Parathyroid adenoma (tissue), 2 donors: Measurements from ENCODE around the gene EIF3K.

Experiments
- H2AFZ ChIP-seq: fragments of 300-600 bp; sonication (generic); one replicate; pipeline ENCODE4 v1.7.0; 2017; ENCODE audit warnings: antibody characterized with exemption, mild to moderate bottlenecking
- H3K27ac ChIP-seq: fragments of 300-600 bp; sonication (generic); one replicate; pipeline ENCODE4 v1.7.0; 2017
- H3K27me3 ChIP-seq: fragments of 300-600 bp; sonication (generic); one replicate; pipeline ENCODE4 v1.7.0; 2017; ENCODE audit warnings: low read length; ENCODE audit not compliant: control insufficient read depth, insufficient read depth
- H3K36me3 ChIP-seq: fragments of 300-600 bp; sonication (generic); one replicate; pipeline ENCODE4 v1.7.0; 2017; ENCODE audit warnings: low read length; ENCODE audit not compliant: control insufficient read depth, insufficient read depth
- H3K4me1 ChIP-seq: fragments of 300-600 bp; sonication (generic); one replicate; pipeline ENCODE4 v1.7.0; 2017; ENCODE audit warnings: control low read depth
- H3K4me2 ChIP-seq: fragments of 300-600 bp; sonication (generic); one replicate; pipeline ENCODE4 v1.7.0; 2017; ENCODE audit warnings: low read length
- H3K4me3 ChIP-seq: fragments of 300-600 bp; sonication (generic); one replicate; pipeline ENCODE4 v1.7.0; 2017; ENCODE audit warnings: low read depth, low read length
- H3K79me2 ChIP-seq: fragments of 300-600 bp; sonication (generic); one replicate; pipeline ENCODE4 v1.7.0; 2017; ENCODE audit warnings: control low read depth
- H3K9ac ChIP-seq: fragments of 300-600 bp; sonication (generic); one replicate; pipeline ENCODE4 v1.7.0; 2017; ENCODE audit warnings: mild to moderate bottlenecking
- H3K9me3 ChIP-seq: fragments of 300-600 bp; sonication (generic); one replicate; pipeline ENCODE4 v1.7.0; 2017; ENCODE audit warnings: low read length; ENCODE audit not compliant: control insufficient read depth
- TF ChIP-seq, protein P1 (sequence below): fragments of 300-600 bp; sonication (generic); IDR thresholded peaks from one replicate; pipeline ENCODE4 v1.7.0; 2017; ENCODE audit warnings: antibody characterized with exemption, mild to moderate bottlenecking
- donor health status: primary hyperparathyroidism.

EIF3K gene

DNA sequence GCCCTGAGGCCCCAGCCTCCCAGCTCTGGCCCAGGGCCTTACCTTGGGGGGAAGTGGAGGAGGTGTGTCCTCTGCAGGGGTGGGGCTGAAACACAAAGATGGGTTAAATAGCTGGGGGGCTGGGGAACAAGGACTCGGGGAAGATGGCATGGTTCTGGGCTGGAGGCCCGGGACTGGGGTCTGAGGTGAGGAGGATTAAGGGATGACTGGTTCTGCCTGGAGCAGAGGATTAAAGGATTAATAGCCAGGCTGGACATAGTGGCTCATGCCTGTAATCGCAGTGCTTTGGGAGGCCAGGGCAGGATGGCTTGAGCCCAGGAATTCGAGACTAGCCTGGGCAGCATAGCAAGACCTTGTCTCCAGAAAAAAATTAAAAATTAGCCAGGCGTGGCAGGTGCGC is 12.9 kb upstream of the EIF3K start:
- Histone ChIP-seq H3K27me3 (no peaks in the 10 kb centered on the region), H2AFZ (no peak overlapping the region), H3K9me3 (no peaks in the 10 kb centered on the region), H3K36me3 (no peaks in the 10 kb centered on the region), H3K79me2 (no peaks in the 10 kb centered on the region), H3K4me2 (no peak overlapping the region), H3K4me1 (no peaks in the 10 kb centered on the region), H3K4me3 (no peak overlapping the region), H3K9ac (no peak overlapping the region), H3K27ac (no peak overlapping the region)
- TF ChIP-seq, protein P1, sequence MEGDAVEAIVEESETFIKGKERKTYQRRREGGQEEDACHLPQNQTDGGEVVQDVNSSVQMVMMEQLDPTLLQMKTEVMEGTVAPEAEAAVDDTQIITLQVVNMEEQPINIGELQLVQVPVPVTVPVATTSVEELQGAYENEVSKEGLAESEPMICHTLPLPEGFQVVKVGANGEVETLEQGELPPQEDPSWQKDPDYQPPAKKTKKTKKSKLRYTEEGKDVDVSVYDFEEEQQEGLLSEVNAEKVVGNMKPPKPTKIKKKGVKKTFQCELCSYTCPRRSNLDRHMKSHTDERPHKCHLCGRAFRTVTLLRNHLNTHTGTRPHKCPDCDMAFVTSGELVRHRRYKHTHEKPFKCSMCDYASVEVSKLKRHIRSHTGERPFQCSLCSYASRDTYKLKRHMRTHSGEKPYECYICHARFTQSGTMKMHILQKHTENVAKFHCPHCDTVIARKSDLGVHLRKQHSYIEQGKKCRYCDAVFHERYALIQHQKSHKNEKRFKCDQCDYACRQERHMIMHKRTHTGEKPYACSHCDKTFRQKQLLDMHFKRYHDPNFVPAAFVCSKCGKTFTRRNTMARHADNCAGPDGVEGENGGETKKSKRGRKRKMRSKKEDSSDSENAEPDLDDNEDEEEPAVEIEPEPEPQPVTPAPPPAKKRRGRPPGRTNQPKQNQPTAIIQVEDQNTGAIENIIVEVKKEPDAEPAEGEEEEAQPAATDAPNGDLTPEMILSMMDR: no peak

DNA sequence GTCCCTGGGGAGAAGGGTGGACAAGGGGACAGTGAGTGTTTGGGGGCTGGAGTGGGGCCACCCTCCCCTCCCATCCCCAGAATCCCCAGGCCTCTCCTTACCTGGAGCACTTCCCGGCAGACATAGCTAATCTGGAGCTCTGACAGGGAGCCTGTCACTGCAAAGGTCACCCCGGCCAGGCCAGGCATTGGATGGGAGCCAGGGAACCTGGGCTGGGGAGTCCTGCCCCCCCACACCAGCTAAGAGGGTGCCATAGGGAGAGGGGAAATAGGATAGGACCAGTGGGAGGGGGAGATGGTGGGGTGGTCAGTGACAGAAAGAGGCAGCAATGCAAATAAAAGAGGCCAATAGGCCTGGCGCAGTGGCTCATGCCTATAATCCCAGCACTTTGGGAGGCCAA is 4.7 kb upstream of the EIF3K start:
- H3K79me2 ChIP-seq: no peaks in the 10 kb centered on the region
- no peak overlapping the region for H3K4me2 ChIP-seq
- H3K9me3 ChIP-seq: no peaks in the 10 kb centered on the region
- H3K27ac ChIP-seq: no peak overlapping the region
- H3K36me3 ChIP-seq: no peaks in the 10 kb centered on the region
- peaks cover 6% of the 10 kb centered on the region for H3K4me1 ChIP-seq
- H2AFZ ChIP-seq: no peak overlapping the region
- no peak overlapping the region for H3K9ac ChIP-seq
- TF ChIP-seq, protein P1: no peak
- no peak overlapping the region for H3K4me3 ChIP-seq
- H3K27me3 ChIP-seq: no peaks in the 10 kb centered on the region

DNA sequence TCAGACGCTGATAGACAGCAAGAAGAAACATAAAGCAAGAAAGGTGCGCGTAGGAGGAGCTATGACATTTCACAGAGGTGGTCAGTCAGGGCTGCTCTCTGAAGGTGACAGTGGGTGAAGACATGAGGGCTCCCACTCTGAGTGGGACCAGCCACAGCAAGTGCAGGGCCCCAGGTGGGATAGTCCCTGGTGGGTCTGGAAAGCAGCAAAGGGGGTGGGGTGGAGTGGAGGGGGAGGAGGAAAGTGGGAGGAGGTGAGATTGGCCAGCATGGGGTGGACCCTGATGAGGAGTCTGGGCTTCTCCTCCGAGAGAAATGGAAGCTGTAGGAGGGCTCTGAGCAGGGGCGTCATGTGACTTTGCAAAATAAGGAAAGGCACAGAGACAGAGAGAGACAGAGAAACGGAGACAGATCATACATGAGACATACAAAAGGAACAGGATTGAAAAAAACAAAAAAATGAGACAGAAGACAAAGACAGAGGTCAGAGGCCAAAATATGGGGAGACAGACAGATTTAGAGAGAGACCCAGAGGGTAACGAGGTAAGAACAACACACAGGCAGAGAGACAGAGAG is 3.9 kb upstream of the EIF3K start:
- H3K27ac ChIP-seq: no peak overlapping the region
- H3K79me2 ChIP-seq: peaks cover 5% of the 10 kb centered on the region
- H3K27me3 ChIP-seq: no peaks in the 10 kb centered on the region
- H3K36me3 ChIP-seq: no peaks in the 10 kb centered on the region
- H3K4me2 ChIP-seq: no peak overlapping the region
- peaks cover 12% of the 10 kb centered on the region for H3K4me1 ChIP-seq
- no peaks in the 10 kb centered on the region for H3K9me3 ChIP-seq
- TF ChIP-seq, protein P1: no peak
- no peak overlapping the region for H3K4me3 ChIP-seq
- no peak overlapping the region for H2AFZ ChIP-seq
- no peak overlapping the region for H3K9ac ChIP-seq

DNA sequence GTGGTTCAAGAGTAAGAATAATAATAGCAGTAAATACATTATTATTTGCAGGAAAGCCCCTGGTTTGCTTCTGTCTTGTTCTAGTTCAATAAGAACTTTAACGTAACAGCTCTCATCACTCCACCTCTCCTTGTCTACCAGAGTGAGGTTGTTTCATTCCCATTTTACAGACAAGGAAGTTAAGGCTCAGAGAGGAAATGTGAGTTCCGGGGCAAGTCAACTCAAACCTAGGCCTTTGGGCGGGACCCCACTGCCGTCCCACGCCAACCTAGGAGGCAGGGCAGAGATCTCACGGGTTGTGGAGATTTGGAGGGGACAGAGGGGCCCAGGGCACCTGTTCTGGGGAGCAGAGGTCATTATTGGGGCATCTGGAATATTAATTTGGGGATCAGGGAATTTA is 2.7 kb upstream of the EIF3K start:
- no peaks in the 10 kb centered on the region for H3K36me3 ChIP-seq
- H3K27me3 ChIP-seq: no peaks in the 10 kb centered on the region
- H3K9ac ChIP-seq: no peak overlapping the region
- H3K79me2 ChIP-seq: peaks cover 11% of the 10 kb centered on the region
- peak overlapping the region; percentile 16 for H2AFZ ChIP-seq
- no peak overlapping the region for H3K27ac ChIP-seq
- H3K9me3 ChIP-seq: no peaks in the 10 kb centered on the region
- no peak overlapping the region for H3K4me3 ChIP-seq
- H3K4me2 ChIP-seq: no peak overlapping the region
- TF ChIP-seq, protein P1: no peak
- H3K4me1 ChIP-seq: peaks cover 13% of the 10 kb centered on the region

DNA sequence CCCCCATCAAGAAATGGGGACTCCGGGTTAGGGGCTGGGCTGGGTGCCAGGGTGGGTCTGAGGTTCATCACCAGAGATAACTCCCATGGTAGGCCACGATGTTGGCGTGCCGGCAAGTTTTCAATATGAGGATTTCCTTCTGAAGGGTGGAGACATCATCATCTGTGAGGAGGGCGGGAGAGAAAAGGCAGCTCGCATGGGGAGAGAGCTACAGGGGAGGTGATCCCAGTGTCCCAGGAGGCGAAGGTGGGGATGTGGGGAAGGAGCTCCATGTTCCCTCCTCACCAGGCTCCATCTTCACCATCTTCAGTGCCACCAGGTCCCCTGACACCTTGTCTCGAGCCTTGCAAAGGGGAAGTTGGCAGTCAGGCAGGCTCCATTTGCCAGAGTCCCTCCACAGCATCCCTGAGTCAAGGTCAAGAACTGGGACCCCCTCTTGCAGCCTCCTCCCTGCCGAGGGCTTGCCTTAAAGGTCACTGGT is 1.7 kb upstream of the EIF3K start:
- peak overlapping the region; percentile 99 for H2AFZ ChIP-seq
- H3K4me2 ChIP-seq: no peak overlapping the region
- no peaks in the 10 kb centered on the region for H3K36me3 ChIP-seq
- no peaks in the 10 kb centered on the region for H3K9me3 ChIP-seq
- no peak overlapping the region for H3K27ac ChIP-seq
- H3K4me1 ChIP-seq: peaks cover 13% of the 10 kb centered on the region
- TF ChIP-seq, protein P1: no peak
- H3K9ac ChIP-seq: no peak overlapping the region
- H3K4me3 ChIP-seq: no peak overlapping the region
- H3K79me2 ChIP-seq: peaks cover 11% of the 10 kb centered on the region
- no peaks in the 10 kb centered on the region for H3K27me3 ChIP-seq
